Body of pancreas (tissue), 4 donors: Measurements from ENCODE around the gene CYP27B1.
"Not testable (repeated sequence)": the region's sequence is repeated elsewhere in the genome, so short reads cannot be mapped to it uniquely, and the experiment has no call there.

Experiments used
- CTCF ChIP-seq, 7 experiments: fragments of 450-650 bp in 4 of 7; fragments of 200-600 bp in 3 of 7; sonication (generic) in 3 of 7; IDR thresholded peaks; one replicate each; pipeline ENCODE4 v1.5.1; 2016 to 2019; ENCODE audit warnings: antibody characterized with exemption in 7 of 7
- POLR2A ChIP-seq, 3 donors: fragments of 450-650 bp; IDR thresholded peaks; one replicate each; pipeline ENCODE4 v1.6.1; 2016; ENCODE audit warnings: antibody characterized with exemption in 3 of 3, mild to moderate bottlenecking in 2 of 3

- not testable (repeated sequence) for TF ChIP-seq CTCF, POLR2A (IDR thresholded peaks at IDR 0.05)
Observed at GRCh38 chr12:57774634-57775033, 7.8 kb upstream of the CYP27B1 start.
